Measurements from ENCODE around the gene GCC2. TPM values are rescaled to one million over a fixed set of nuclear protein-coding genes. Genes with fewer than 3 reads are reported as not detected.

The GCC2 gene
- total and polyA plus RNA-seq, 9 of the 15 experiments (the other 6 are each of a cell fraction or from before 2014, with no cell fraction given): 11.4 to 35.7 (median 19.9) TPM

GRCh38 chr2:108418416-108418815 is 30.6 kb upstream of the GCC2 start:
- H3K79me2 ChIP-seq (ENCODE audit: control insufficient read depth, insufficient read depth, low read length): no peaks in the 10 kb centered on the region
- H3K27me3 ChIP-seq (ENCODE audit: control insufficient read depth in 2 of 2, insufficient read depth in 2 of 2, low read length in 2 of 2): no peaks in the 10 kb centered on the region
- H3K4me2 ChIP-seq (ENCODE audit: insufficient read depth, low read length): no peak overlapping the region
- H3K36me3 ChIP-seq (ENCODE audit: control insufficient read depth, insufficient read depth, low read length): no peaks in the 10 kb centered on the region
- no peak overlapping the region for H3K4me3 ChIP-seq
- H3K9me3 ChIP-seq (replicated peaks; ENCODE audit: control insufficient read depth, insufficient read depth, low read depth, low read length): no peaks in the 10 kb centered on the region
- no peak for DNase-seq (ENCODE audit: extremely low read depth in 1 of 4, low spot score in 3 of 4)
- TF ChIP-seq NCOA6 (IDR thresholded peaks at IDR 0.05): no peak
- peak; percentile 37; the same call in 1 of the 2 replicates for TF ChIP-seq EGR1 (conservative IDR thresholded peaks at IDR 0.05)
- H2AFZ ChIP-seq (ENCODE audit: low read depth, low read length): peak overlapping the region; percentile 54; the same call in 1 of the 2 replicates
- POLR2A ChIA-PET: interaction anchor here (0.7 kb wide), 1 partner anchor 106 kb away, joined by 4 read pairs; no protein-coding TSS in a partner anchor
- ATAC-seq: no peak
- WGBS (ENCODE audit: insufficient coverage, low coverage, missing lambda C conversion rate): 33% methylated on average over 4 of the region's 4 CpGs
- CTCF ChIA-PET (ENCODE audit: low intra/inter-chr PET ratio): no interaction called here
- H3K27ac ChIP-seq (ENCODE audit: extremely low read depth, low read depth, low read length): no peak overlapping the region
- H3K9me1 ChIP-seq (ENCODE audit: control insufficient read depth, insufficient read depth, low read length): no peaks in the 10 kb centered on the region
- in situ Hi-C loops (cut with MboI) (no loop called here), intact Hi-C loops (cut with micrococcal nuclease) (no loop called here)
- no peak for FAIRE-seq
- H3K9ac ChIP-seq (ENCODE audit: insufficient read depth in 1 of 2, low read depth in 2 of 2, low read length in 2 of 2): no peak overlapping the region
- BruUV-seq (replicated peaks): no TSS peak
- no peaks in the 10 kb centered on the region for H4K20me1 ChIP-seq (replicated peaks; ENCODE audit: control insufficient read depth, insufficient read depth, low read length)
- peaks cover 0 to 16% of the 10 kb centered on the region in 2 experiments; a peak in 2 of 5 replicates for H3K4me1 ChIP-seq (replicated peaks in 1 of 2; ENCODE audit: control insufficient read depth in 2 of 2, insufficient read depth in 2 of 2, low read length in 2 of 2)

DNA sequence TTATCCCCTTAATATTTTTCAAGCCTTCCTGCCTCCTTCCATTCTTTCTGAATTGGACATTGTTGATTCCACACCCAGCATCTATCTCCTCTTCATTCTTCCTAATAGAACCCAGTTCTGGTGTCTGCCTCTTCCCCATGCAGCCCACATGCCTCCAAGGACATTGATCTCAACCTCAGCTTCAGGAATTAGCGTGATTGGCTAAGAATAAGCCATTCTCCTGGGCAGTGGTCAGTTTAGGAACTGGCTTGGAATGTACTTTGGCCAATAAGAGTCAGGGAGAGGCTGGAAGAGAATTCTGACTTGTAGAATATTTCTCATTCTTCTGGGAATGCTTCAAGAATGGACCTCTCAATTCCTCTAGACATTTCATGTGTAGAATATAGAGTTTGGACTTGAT is 25.9 kb upstream of the GCC2 start:
- Histone ChIP-seq H3K4me2 (ENCODE audit: insufficient read depth, low read length) (no peak overlapping the region), H3K9me1 (ENCODE audit: control insufficient read depth, insufficient read depth, low read length) (no peaks in the 10 kb centered on the region), H4K20me1 (replicated peaks; ENCODE audit: control insufficient read depth, insufficient read depth, low read length) (no peaks in the 10 kb centered on the region), H3K27ac (ENCODE audit: extremely low read depth, low read depth, low read length) (no peak overlapping the region), H3K9ac (ENCODE audit: insufficient read depth in 1 of 2, low read depth in 2 of 2, low read length in 2 of 2) (no peak overlapping the region), H3K79me2 (ENCODE audit: control insufficient read depth, insufficient read depth, low read length) (no peaks in the 10 kb centered on the region), H3K9me3 (replicated peaks; ENCODE audit: control insufficient read depth, insufficient read depth, low read depth, low read length) (no peaks in the 10 kb centered on the region), H3K36me3 (ENCODE audit: control insufficient read depth, insufficient read depth, low read length) (no peaks in the 10 kb centered on the region), H3K27me3 (ENCODE audit: control insufficient read depth in 2 of 2, insufficient read depth in 2 of 2, low read length in 2 of 2) (no peaks in the 10 kb centered on the region), H3K4me3 (no peak overlapping the region), H2AFZ (ENCODE audit: low read depth, low read length) (peak overlapping the region; percentile 83; the same call in 1 of the 2 replicates), H3K4me1 (replicated peaks in 1 of 2; ENCODE audit: control insufficient read depth in 2 of 2, insufficient read depth in 2 of 2, low read length in 2 of 2) (peaks cover 0 to 2% of the 10 kb centered on the region in 2 experiments; a peak in 1 of 5 replicates)
- in situ Hi-C loops (cut with MboI) (no loop called here), intact Hi-C loops (cut with micrococcal nuclease) (no loop called here)
- DNase-seq (ENCODE audit: extremely low read depth in 1 of 4, low spot score in 3 of 4) (no peak), ATAC-seq (no peak), FAIRE-seq (peak; percentile 32)
- CTCF ChIA-PET (ENCODE audit: low intra/inter-chr PET ratio): no interaction called here
- POLR2A ChIA-PET: interaction anchor here (1.2 kb wide), 1 partner anchor 9 kb away, joined by 4 read pairs; no protein-coding TSS in a partner anchor
- BruUV-seq (replicated peaks): no TSS peak
- WGBS (ENCODE audit: insufficient coverage, low coverage, missing lambda C conversion rate): 15% methylated on average over 1 of the region's 1 CpG
- TF ChIP-seq RBM25 (IDR thresholded peaks at IDR 0.05; ENCODE audit: low read depth, low read length, severe bottlenecking) (no peak), SETDB1 (IDR thresholded peaks at IDR 0.05; ENCODE audit: low read length) (no peak), MEF2A (IDR thresholded peaks at IDR 0.05; ENCODE audit: control insufficient read depth, low read depth, low read length) (no peak), SNAPC5 (CRISPR knock-in tag; IDR thresholded peaks at IDR 0.05) (no peak), ZNF277 (CRISPR knock-in tag; IDR thresholded peaks at IDR 0.05; ENCODE audit: borderline replicate concordance) (no peak), MCM2 (IDR thresholded peaks at IDR 0.05; ENCODE audit: low read depth) (no peak), ZNF518B (CRISPR knock-in tag; IDR thresholded peaks at IDR 0.05) (no peak), HOXB6 (CRISPR knock-in tag; IDR thresholded peaks at IDR 0.05; ENCODE audit: borderline replicate concordance) (no peak), HCFC1 (IDR thresholded peaks at IDR 0.05; ENCODE audit: low read depth, low read length) (no peak), MXI1 (IDR thresholded peaks at IDR 0.05; ENCODE audit: low read depth, low read length) (no peak)
